GM03348 (cell line): ENCODE data around the gene GRIK1.

Source experiments
- DNase-seq: peaks from one replicate; pipeline ENCODE4 v3.0.0; 2012; ENCODE audit warnings: low spot score

Gene GRIK1

DNA sequence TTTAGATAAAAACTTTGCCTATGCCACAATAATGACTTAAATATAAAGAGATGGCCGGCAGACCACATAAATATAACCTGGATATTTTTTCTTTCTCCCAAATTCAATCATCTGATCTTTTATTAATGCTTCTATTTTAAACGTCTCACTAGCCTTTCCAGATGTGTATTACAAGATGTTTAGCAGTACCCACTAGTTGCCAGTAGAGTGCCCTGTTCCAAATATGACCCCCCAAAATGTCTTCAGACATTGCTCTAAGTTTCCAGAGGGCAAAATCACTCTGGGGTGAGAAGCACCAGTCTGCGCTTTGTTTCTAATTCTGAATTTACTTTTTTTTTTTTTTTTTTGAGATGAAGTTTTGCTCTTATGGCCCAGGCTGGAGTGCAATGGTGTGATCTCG is 268.1 kb downstream of the GRIK1 start:
- no peak for DNase-seq

DNA sequence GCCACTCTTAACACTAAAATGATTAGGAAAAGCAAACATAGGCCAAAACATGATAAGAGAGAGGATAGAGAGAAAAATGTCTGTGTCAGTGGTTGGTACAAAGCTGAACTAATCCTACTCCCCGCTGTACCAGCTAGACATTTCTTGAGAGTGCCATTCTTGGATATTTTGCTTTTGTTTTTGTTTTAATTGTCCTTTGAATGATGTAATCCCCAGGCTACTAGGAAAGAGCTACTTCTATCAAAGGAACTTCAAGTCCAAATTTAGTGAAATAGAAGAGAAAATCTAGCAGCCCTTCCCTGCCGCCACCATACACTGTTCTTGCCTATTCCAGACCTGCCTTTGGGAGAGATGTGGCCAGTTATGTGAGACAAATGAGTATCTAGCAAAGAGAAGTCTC is 269.6 kb downstream of the GRIK1 start:
- no peak for DNase-seq

DNA sequence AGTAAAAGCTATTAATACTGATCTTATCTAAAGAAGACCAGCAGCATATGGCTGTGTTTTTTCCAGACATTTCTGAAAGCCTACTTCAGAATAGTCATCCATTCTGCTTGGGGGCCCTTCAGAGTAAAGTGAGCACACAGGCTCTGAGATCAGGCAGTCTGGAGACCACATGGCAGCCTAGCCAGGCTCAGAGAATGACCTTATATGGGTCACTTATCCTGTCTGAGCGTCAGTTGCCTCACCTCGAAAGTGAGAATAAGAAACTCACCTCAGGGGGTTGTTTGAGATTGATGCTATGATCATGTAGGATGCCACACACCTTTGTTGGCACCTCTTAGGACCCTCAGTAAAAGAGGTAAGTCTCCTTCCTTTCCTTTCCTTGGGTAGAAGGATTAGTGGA is 270.4 kb downstream of the GRIK1 start:
- no peak for DNase-seq

DNA sequence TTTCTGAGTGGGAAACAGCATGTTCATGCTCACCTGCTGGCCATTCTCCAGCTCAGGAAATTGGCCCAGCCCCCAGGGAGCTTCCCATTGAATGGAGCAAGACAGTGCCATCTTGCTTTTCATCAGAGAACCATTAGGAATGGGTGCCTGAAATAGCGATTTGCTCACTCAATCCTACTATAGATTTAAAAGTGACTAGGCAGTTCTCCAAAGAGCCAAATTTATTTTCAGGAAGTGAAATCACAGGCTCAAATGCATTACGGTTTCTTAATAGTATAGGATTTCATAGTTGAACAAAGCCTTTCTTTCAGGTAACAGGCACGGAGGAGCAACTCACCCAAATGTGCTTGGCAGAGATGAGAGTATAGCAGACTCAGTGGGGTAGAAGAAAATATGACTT is 272.1 kb downstream of the GRIK1 start:
- DNase-seq: no peak

DNA sequence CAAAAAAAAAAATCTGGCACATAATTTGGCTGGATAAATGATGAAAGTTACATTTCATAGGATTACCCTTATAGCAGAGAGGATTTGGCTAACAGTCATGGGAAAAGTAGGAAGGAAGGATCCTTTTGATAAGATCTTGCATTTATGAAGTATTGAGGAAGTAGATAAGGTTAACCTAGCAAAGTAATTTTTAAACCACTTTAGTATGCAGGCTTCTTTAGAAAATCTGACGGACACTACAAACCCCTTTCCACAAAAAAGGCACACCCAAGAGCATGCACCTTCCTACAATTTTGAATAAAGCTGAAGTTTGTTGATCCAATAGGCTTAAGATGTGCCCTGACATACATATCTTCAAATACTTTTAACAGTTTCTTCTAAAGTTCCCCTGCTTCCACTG is 275.2 kb downstream of the GRIK1 start:
- no peak for DNase-seq

DNA sequence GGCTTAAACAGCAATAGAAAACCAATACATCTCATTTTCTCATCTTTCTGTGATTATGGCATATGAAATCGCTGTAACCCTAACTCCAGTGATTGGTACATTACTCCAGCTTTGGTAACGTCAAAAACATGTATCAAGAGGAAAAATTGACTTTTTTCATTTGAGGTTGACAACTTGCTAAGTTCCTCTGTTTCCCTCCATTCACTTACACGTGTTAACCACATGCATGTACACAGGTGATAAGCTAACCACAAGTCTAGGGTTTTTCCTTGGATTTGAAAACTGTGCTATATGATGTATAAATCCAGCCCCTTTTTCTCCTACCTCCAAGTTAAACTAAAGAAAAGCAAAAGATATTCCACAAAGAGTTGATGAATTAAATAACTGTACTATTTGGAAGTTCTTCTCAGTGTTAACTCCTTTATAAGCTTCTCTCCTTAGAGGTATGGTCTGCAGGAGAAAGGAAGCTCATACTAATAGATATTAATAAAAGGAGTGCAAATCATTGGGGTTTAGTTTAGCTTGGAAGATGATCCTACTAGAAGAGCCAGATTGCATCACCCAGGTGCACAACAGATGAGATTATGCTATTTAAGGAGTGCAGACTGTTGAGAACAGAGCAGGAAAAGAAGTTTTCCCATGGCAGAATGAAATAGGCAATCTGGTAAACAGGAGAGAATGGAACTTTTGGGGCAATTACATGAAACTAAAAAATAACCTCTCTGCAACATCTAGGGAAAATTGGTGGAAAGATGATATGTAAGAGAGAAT is 277.9 kb downstream of the GRIK1 start:
- no peak for DNase-seq

DNA sequence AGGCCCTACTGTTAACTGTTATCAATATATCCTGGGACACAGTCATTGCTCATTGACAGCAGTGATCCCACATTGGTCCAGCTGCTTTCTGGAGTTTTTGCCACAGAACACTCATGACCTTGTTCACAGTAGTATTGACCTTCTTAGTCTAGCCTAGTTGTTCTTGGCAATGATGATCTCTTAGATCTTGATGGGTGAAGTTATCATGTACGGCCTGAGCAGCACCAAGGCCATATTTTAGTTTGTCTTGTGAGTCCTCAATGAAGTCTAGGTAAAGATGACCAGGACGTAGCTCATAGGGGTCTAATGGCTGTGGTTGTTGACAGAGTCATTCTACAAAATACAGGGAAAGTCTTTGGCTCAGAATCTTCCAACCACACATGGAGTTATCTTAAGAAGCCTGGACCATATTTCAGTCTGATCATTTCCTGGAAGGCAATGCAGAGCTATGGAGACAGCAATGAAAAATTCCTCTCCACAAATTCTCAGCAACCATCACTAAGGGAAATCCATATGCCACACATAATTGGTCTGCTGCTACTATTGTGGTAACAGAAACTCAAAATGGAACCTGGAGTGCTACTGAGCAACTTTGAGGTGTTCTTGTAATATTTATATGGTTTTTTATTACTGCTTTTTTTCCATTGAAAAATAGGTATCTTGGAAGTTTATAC is 279.6 kb downstream of the GRIK1 start:
- DNase-seq: no peak

DNA sequence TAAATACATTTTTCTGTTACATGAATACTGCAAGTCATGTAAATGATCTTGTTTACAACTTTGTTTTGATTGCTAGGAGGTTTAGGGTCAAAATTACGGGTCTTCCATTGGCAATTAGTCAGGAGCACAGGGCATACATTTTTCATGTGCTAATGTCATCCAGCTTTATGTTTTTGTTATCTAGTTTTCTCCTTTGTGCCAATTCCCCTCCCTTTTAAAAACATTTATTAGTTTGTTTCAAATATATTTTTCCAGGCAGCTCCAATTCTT is 280.9 kb downstream of the GRIK1 start:
- DNase-seq: no peak

DNA sequence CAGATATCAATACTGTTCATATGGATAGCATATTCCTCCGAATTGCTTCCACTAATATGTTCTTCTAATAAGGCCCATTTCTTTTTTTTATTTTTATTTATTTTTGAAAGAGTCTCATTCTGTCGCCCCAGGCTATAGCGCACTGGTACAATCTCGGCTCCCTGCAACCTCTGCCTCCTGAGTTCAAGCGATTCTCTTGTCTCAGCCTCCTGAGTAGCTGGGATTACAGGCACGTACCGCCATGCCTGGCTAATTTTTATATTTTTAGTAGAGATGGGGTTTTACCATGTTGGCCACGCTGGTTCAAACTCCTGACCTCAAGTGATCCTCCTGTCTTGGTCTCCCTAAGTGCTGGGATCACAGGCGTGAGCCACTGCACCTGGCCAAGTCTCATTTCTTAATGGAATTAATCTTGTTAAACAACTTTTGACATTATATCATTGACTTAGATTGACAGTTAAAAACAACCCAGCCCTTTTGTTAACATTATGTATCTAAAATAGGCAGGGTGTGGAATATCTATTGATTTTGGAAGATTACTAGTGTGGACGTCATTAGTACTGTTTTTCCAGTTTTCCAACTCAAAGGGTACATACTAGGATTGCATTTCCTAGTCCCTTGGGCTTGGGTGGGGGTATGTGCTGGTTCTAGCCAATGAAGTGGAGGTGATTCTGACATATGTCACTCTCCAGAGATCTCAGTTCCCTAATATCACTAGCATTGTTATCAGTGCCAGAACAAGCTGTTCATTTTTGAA is 281.4 kb downstream of the GRIK1 start:
- no peak for DNase-seq

DNA sequence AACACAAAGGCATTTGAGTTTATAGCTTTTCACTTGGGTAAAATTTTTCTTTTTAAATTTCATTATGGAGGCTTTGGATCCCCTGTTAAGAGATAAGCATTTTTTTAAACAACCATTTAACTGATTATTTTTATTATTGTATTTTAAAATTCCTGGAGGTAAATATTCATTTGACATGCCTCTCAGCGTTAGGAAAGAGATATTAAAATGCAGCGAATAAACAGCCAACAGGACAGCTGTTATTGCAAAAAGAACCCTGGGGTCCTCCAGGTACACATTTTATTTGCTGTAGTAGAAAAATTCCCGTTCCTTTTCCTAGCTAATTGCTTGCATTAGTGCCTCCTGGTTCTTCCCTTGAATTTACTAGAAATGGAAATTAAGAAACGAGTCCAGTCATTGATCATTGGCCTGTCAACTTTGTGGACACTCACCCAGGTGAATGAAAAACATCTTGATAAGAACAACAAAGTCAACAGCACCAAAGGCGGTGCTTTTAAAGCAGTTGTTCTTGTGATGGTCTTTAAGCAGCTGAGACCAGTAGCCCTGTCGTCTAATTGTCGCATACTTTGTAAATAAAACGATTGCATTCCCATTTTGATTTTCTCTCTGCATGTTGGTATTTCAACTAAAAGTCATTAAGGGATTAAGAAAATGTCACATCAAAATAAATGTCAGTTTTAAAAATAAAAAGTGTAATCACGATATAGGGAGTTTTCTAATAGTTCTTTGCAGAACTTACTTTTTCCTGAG is 282.4 kb downstream of the GRIK1 start:
- no peak for DNase-seq

DNA sequence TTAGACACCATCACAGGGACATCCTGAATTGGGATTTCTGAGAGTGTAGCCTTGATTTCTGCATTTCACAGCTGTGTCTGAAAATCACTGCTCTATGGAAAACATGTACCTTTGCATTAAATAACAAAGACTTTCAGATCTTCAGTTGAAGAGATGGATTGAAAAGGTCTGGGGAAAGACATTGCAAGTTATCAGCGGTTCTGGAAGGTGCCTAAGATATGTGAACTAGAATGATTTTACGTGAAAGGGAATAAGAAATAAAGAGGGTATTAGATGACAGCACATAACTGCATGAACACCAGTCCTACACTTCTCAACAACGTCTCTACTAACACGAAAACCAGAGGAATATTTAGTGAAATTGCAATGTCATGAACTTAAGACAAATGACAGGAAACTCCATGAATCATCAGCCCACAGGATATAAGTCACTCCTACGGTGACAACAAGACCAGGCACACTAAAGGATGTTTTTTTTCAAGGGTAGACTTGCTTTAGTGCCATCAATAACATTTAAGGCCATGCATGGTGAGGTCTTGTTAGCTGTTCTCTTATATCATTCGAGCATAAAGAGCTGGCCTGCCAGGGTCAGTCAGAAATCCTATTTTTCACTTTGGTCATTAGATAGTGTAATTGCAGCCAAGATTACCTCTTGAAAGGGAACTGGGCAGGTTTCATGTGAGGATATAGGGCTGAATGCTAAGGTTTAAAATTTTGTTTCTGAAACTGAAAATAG is 283.1 kb downstream of the GRIK1 start:
- peak; percentile 53 for DNase-seq

DNA sequence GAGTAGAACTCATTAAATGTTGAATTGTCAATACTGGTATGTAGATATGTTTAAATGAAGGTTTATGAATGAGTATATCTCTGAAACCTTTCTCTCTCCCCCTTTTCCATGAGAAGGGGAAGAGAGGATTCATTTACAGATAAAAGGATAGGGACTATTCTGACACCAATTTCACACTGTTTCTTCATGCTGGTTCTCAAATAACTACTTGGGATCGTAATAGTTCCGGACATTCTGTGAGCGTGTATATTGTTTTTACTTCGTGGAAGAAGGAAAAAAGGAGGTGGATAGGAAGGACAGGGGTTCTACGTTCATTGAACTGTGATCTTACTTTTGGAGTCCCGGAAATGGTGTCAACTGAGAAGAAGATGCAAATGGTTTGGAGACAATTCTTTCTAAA is 284.2 kb downstream of the GRIK1 start:
- DNase-seq: no peak

DNA sequence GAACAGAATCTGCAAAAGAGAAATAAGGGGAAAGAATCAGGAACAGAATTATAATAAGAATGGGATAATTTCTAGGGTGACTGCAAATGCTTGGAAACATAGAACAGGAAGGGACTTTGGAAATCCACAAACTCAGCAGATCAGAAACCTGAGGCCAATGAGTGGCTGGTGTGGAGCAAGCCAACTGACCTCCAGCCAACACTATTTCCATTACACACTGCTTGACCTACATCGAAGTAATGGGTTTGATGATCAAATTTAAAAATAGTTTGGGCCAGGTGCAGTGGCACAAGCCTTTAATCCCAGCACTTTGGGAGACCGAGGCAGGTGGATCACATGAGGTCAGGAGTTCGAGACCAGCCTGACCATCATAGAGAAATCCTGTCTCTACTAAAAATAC is 284.9 kb downstream of the GRIK1 start:
- DNase-seq: no peak

DNA sequence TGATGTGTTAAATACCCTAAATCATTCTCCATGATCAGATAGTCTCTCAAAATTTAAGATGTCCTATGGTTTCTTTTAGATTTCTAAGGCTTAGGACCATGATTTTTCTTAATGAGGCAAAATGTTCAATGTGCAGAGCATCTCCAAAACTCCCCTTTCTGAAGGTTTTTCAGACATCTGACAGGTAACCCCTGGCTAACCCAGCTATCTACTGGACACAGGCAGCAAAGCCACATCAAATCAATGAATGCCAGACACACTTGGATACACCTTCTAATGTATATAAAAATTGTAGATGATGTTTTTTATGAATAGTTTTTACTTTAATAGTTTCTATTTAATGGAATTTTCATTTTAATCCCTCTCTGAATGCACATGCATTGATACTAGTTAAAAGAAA is 285.6 kb downstream of the GRIK1 start:
- no peak for DNase-seq

DNA sequence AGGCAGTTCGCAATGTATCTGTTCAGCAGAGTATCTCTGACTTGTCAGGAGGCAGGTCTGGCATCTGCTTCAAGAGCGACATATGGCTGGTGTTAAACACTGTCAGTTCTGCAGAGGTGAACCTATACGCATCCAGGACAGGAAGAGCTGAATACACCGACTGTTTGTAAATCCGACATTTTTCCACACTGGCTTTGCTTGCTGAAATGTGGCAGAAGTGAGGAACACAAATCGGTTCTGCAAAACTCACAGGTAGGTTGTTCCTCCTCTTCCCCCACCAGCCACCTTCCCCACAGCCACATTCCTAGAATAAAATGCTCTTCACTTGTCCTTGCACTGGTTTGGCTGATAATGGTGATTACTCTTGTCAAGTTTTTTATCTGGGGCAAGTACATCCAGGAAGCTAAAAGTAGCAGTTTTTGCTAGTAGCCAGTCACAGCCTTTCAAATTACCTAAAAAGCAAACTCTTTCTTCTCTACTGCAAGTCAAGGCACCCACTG is 289.2 kb downstream of the GRIK1 start:
- no peak for DNase-seq

DNA sequence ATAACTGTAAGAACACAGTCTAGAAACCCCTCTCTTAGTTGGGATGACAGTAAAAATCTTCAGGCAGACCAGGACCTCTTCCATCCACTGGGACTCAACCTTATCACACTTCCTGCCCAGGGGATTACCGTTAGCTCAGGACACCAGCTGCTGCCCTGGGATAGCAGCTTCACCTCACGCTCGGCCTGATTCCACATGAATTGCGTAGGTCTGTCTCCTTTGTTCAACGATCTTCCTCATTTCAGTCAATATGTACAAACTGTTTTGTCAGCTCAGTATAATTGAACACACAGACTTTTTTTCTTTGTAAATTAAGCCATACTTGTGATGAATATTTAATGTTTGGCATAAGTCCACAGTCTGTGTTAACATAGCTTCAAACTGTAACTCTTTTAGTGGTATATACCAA is 290.4 kb downstream of the GRIK1 start:
- DNase-seq: no peak

DNA sequence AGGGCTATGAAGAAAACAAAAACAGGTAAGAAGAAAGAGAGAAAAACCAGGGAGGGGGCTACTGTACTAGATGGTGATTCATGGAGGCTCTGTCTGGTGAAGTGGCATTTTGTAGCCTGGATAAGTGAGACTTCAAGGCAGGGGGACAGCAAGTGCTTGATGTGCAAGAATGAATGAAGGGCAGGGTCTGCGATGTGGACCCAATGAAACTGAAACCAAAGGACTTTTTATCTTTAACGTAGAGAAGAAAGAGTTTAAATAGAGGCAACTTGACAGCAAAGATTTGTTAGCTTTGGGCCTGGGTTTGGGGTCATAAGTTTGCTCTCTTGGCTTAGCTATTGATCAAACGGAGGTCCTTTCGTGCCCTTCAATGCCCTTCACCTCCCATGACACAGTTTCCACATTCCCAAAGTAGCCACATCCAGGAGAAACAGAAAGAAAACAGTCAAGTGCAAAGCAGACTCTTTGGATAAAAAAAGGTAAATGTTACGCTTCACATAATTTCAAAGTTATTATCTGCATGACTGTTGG is 291.0 kb downstream of the GRIK1 start:
- no peak for DNase-seq

DNA sequence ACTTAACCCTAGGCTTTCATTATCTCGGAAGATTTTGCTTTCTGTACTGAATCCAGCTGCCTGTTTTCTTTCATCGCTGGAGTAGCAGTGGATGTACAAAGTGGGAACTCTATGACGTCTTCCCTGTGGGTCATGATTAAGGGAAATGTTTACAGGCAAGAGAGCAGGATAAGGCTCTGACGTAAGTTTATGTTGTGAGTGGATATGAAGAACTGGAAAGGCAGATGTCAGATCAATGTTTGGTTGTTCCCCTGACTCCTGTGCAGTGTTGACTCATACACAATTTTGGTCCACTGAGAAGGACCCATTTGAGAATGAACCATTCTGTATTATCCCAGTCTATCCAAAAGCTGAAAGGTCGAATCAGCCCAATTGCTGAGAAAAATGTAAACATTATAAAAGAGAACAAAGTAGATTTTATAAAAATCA is 292.4 kb downstream of the GRIK1 start:
- no peak for DNase-seq

DNA sequence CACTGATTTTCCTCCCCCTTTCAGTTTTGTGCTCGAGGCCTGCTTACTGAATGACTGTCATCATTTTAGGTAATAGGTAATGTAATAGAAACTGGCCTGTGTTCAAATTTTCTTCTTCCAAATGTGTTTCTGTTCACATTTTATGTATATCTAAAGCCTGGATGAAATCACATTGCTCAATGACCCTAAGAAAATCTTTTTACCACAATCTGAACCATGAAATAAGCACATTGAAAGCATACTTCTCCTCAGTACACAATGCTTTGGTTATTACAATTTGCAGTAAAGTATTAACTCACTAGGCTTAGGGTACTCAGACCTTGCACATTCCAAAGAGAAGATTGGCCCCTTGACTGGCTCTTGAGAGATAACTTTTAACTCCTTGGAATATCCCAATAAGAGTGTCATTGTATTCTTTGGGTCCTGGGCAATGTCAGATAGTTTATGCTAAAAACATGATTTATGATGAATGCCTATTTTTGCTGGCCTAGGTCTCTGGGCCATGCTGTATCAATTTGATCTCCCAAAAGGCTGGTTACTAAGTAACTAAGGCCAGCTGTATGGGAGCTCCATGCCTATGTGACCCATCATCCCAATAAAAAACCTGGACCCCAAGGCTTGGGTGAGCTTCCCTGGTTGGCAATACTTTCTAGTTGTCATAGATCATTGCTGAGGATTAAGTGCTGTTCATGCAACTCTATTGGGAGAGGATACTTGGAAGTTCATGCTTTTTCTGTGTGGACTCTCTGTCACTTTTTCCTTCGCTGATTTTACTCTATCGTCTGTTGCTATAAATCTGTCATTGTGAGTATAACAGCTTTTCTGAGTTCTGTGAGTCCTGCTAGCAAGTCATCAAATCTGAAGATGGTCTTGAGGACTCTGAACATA is 293.9 kb downstream of the GRIK1 start:
- no peak for DNase-seq

DNA sequence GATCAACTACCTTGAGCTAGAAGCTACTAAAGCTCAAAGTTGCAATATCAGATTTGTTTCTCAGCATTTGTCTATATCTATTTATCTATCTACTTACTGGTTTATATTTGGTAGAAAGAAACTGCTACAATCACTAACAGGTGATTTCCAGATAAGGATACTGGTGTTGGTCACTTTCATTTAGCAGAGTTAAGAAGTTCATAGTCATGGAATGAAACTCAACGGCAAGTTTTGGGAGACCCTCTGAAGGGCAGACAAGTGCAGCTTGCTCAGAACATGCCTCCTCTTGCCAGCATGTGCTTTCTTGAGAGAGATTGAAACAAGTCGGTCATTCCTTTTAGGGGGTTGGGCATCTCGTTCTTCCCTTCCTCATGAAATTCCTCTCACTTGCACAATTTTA is 296.5 kb downstream of the GRIK1 start:
- DNase-seq: no peak
